DOHH2 (cell line): ENCODE measurements around the gene GPC1.

Source experiments
- H3F3A ChIP-seq: fragments of 200-600 bp; sonication (generic), shearing (Covaris generic); 2 replicates; pipeline ENCODE4 v1.6.0; 2016; ENCODE audit warnings: antibody characterized with exemption, mild to moderate bottlenecking; ENCODE audit not compliant: control insufficient read depth, insufficient read depth
- H3K27ac ChIP-seq: fragments of 200-600 bp; sonication (generic); 2 replicates; pipeline ENCODE4 v1.5.1; 2014; ENCODE audit warnings: low read depth, mild to moderate bottlenecking, low read length, moderate library complexity
- H3K27me3 ChIP-seq: fragments of 200-600 bp; sonication (generic); 2 replicates; pipeline ENCODE4 v1.6.1; 2014; ENCODE audit warnings: mild to moderate bottlenecking, low read length, mixed read lengths; ENCODE audit not compliant: control insufficient read depth
- H3K36me3 ChIP-seq: fragments of 200-600 bp; sonication (generic); 2 replicates; pipeline ENCODE4 v1.6.1; 2014; ENCODE audit warnings: mild to moderate bottlenecking, low read length, moderate library complexity, mixed read lengths; ENCODE audit not compliant: control insufficient read depth
- H3K4me1 ChIP-seq: fragments of 200-600 bp; sonication (generic); 2 replicates; pipeline ENCODE4 v1.6.1; 2014; ENCODE audit warnings: mild to moderate bottlenecking, low read length, mixed read lengths; ENCODE audit not compliant: control insufficient read depth
- H3K4me2 ChIP-seq: fragments of 200-600 bp; sonication (generic); 2 replicates; pipeline ENCODE4 v1.6.0; 2014; ENCODE audit warnings: mild to moderate bottlenecking, low read length, moderate library complexity
- H3K4me3 ChIP-seq: fragments of 200-600 bp; sonication (generic); 2 replicates; pipeline ENCODE4 v1.5.1; 2014; ENCODE audit warnings: mild to moderate bottlenecking, low read length, mixed read lengths
- H3K79me2 ChIP-seq: fragments of 200-600 bp; sonication (generic); 2 replicates; pipeline ENCODE4 v1.6.1; 2014; ENCODE audit warnings: mild to moderate bottlenecking, low read length, mixed read lengths; ENCODE audit not compliant: control insufficient read depth
- H3K9me2 ChIP-seq: fragments of 200-600 bp; sonication (generic); replicated peaks from 2 replicates; pipeline ENCODE4 v1.6.1; 2014; ENCODE audit warnings: mild to moderate bottlenecking, low read length, mixed read lengths; ENCODE audit not compliant: control insufficient read depth
- H3K9me3 ChIP-seq: fragments of 200-600 bp; sonication (generic); 2 replicates; pipeline ENCODE4 v1.6.1; 2014; ENCODE audit warnings: antibody characterized with exemption, low read length, mixed read lengths; ENCODE audit not compliant: control insufficient read depth, insufficient read depth
- H4K20me1 ChIP-seq: fragments of 200-600 bp; sonication (generic); 2 replicates; pipeline ENCODE4 v1.6.0; 2014; ENCODE audit warnings: low read depth, mild to moderate bottlenecking, antibody characterized with exemption, low read length, moderate library complexity; ENCODE audit not compliant: control insufficient read depth, insufficient read depth
- EZH2phosphoT487 ChIP-seq: fragments of 200-600 bp; sonication (generic); IDR thresholded peaks from 2 replicates; pipeline ENCODE4 v1.6.1; 2017; ENCODE audit warnings: borderline replicate concordance, mild to moderate bottlenecking, antibody characterized with exemption, low read length, moderate library complexity, mixed read lengths
- TF ChIP-seq, protein P1 (sequence below): fragments of 200-600 bp; sonication (generic); IDR thresholded peaks from one replicate; pipeline ENCODE4 v1.5.1; 2014; ENCODE audit warnings: antibody characterized with exemption, mild to moderate bottlenecking, low read depth, low read length; ENCODE audit not compliant: poor library complexity, severe bottlenecking

The GPC1 gene

DNA sequence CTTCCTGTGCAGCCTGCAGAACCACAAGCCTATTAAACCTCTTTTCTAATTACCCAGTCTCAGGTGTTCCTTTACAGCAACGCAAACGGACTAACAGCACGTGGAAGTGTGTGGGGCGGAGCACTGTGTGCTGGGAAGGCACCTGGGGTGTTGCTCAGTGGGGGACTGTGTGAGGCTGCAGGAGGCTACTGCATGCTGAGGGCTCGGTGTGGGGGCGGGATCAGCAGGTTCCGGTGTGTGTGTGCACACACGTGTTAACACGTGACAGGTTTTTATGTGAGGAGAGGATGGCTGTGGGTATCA, 63.4 kb downstream of the GPC1 start:
- Histone ChIP-seq H3K4me1 (no peaks in the 10 kb centered on the region), H3K9me3 (peaks cover 5% of the 10 kb centered on the region; the same call in 1 of the 2 replicates), H3K36me3 (peaks cover 23% of the 10 kb centered on the region; the same call in 1 of the 2 replicates), H3K9me2 (no peaks in the 10 kb centered on the region), H3K4me2 (no peak overlapping the region), H4K20me1 (no peaks in the 10 kb centered on the region), H3K4me3 (no peak overlapping the region), H3K79me2 (no peaks in the 10 kb centered on the region), H3K27me3 (no peaks in the 10 kb centered on the region), H3F3A (no peaks in the 10 kb centered on the region), H3K27ac (no peak overlapping the region)
- TF ChIP-seq, protein P1, sequence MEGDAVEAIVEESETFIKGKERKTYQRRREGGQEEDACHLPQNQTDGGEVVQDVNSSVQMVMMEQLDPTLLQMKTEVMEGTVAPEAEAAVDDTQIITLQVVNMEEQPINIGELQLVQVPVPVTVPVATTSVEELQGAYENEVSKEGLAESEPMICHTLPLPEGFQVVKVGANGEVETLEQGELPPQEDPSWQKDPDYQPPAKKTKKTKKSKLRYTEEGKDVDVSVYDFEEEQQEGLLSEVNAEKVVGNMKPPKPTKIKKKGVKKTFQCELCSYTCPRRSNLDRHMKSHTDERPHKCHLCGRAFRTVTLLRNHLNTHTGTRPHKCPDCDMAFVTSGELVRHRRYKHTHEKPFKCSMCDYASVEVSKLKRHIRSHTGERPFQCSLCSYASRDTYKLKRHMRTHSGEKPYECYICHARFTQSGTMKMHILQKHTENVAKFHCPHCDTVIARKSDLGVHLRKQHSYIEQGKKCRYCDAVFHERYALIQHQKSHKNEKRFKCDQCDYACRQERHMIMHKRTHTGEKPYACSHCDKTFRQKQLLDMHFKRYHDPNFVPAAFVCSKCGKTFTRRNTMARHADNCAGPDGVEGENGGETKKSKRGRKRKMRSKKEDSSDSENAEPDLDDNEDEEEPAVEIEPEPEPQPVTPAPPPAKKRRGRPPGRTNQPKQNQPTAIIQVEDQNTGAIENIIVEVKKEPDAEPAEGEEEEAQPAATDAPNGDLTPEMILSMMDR = no peak
- TF ChIP-seq EZH2phosphoT487 = no peak

DNA sequence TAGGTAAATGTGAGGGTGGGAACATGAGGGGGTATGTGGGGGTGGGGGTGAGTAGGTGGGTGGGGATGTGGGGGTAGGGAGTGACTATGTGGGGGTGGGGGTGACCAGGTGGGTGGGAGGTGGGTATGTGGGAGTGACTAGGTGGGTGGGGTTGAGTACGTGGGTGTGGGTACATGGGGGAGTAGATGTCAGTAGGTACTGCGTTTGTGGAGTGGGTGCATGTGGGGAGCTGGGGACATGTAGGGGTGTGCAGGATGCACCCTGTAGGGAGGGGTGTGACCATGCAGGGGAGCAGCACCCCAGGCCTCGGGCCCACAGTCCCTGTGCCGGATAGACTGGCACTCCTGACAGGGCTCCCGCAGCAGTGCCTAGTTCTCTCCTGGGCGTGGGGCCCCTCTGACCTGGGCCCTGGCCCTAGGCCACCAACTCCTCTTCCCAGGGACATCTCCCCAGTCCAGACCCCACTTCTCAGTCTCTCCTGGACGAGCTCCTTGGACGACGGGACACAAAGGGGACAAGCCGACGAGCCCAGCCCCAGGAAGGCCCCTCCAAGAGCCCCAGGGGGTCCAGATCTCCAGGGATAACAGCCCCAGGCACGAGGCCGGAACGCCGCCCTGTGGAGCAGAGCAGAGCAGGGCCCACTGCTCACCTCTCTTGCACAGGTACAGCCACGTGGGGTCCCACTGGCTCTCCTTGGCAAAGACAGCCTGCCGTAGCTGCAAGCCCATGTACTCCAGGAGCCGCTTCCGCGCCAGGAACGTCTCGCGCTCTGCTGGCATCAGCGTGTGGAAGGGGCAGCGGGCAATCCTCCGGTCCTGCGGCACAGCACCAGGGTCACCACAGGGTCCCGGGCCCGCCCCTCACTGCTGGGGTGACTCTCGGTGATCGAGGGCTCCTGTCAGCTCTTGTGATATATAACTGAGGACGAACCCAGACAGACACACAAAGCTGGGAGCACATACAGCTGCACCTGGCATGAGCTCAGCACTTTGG, 64.1 kb downstream of the GPC1 start:
- H3K27ac ChIP-seq = no peak overlapping the region
- H3K9me3 ChIP-seq = no peaks in the 10 kb centered on the region
- no peaks in the 10 kb centered on the region for H4K20me1 ChIP-seq
- H3K4me1 ChIP-seq = no peaks in the 10 kb centered on the region
- H3F3A ChIP-seq = no peaks in the 10 kb centered on the region
- H3K4me2 ChIP-seq = no peak overlapping the region
- no peak overlapping the region for H3K4me3 ChIP-seq
- H3K36me3 ChIP-seq = peaks cover 19% of the 10 kb centered on the region; the same call in 1 of the 2 replicates
- TF ChIP-seq, protein P1 = no peak
- TF ChIP-seq EZH2phosphoT487 = no peak
- no peaks in the 10 kb centered on the region for H3K9me2 ChIP-seq
- no peaks in the 10 kb centered on the region for H3K79me2 ChIP-seq
- H3K27me3 ChIP-seq = no peaks in the 10 kb centered on the region

DNA sequence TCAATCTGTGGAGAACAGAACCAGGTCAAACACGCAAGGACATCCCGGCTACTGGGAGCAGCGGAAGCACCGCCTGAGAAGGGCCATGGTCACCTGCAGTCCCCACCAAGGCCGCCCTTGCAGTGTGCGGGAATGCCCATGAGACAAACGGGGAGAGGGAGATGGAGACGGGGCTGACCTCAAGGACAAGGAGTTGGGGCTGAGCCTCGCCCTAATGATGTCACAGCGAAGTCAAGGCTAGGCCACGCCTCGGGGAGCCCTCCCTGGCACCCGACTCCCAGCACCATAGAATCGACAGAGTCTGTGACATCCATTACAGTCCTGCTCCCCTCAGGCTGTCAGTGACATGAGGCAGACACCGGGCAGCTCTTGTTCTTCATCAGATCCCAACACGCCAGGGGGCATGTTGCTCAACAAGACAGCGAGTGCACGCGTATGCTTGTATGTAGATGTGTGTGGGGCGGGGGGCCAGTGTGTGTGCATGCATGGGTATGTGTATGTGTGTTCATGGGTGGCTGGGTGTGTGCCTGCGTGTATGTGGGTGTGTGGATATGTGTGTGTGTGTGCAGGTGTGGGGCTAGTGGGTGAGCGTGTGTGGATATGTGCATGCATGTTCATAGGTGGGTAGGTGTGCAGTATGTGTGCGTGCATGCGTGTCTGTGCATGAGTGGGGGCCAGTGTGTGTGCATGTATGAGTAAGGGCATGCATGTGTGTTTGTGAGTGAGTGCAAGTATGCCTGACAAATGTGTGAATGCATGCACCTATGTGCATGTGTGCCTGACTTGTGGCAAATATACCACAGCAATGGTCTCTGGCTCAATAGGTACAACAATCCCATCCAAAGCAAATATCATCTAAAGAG, 65.3 kb downstream of the GPC1 start:
- no peaks in the 10 kb centered on the region for H3F3A ChIP-seq
- no peaks in the 10 kb centered on the region for H3K79me2 ChIP-seq
- no peaks in the 10 kb centered on the region for H3K9me3 ChIP-seq
- H4K20me1 ChIP-seq = no peaks in the 10 kb centered on the region
- peaks cover 19% of the 10 kb centered on the region; the same call in 1 of the 2 replicates for H3K36me3 ChIP-seq
- no peaks in the 10 kb centered on the region for H3K27me3 ChIP-seq
- no peak overlapping the region for H3K4me3 ChIP-seq
- no peak overlapping the region for H3K4me2 ChIP-seq
- no peak overlapping the region for H3K27ac ChIP-seq
- H3K9me2 ChIP-seq = no peaks in the 10 kb centered on the region
- no peak for TF ChIP-seq EZH2phosphoT487
- TF ChIP-seq, protein P1 = no peak
- no peaks in the 10 kb centered on the region for H3K4me1 ChIP-seq
